ENCODE results near the gene MAP4K5.

DNA sequence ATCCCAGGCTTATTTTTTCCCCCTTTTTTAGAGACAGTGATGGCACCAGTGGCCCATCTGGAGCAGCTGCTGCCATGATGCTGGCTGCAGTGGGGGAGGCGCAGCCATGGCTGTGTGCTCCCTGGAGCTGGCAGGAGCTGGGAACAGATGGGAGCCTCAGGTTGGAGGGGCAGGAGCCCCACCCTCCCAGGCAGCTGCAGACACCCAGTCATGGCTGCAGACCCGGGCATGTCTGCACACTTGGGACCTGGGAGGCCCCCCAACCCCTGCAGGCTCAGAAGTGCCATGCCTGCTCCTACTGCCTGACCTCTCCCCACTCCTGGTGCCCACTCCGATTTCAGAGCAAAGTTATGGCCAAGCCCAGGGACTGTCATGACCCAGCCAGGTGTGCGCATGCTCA lies 160.8 kb downstream of the MAP4K5 start:
- TF ChIP-seq, protein P1, sequence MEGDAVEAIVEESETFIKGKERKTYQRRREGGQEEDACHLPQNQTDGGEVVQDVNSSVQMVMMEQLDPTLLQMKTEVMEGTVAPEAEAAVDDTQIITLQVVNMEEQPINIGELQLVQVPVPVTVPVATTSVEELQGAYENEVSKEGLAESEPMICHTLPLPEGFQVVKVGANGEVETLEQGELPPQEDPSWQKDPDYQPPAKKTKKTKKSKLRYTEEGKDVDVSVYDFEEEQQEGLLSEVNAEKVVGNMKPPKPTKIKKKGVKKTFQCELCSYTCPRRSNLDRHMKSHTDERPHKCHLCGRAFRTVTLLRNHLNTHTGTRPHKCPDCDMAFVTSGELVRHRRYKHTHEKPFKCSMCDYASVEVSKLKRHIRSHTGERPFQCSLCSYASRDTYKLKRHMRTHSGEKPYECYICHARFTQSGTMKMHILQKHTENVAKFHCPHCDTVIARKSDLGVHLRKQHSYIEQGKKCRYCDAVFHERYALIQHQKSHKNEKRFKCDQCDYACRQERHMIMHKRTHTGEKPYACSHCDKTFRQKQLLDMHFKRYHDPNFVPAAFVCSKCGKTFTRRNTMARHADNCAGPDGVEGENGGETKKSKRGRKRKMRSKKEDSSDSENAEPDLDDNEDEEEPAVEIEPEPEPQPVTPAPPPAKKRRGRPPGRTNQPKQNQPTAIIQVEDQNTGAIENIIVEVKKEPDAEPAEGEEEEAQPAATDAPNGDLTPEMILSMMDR (IDR thresholded peaks at IDR 0.05 in 8 of 11, conservative IDR thresholded peaks at IDR 0.05 in 3 of 11), result no peak
- no peak for TF ChIP-seq POLR2A (IDR thresholded peaks at IDR 0.05)

Data from spleen (tissue), 7 donors.